Retinal pigment epithelial cell (primary cell): ENCODE results near the gene RNF43.

Experiments used
- DNase-seq: peaks from one replicate; pipeline ENCODE4 v3.0.0-alpha.2; 2010; ENCODE audit warnings: low read depth
- H3K4me3 ChIP-seq: 2 replicates; pipeline ENCODE4 v1.5.1; 2011; ENCODE audit warnings: mild to moderate bottlenecking, low read length, control low read depth, moderate library complexity
- TF ChIP-seq, protein P1 (sequence below): conservative IDR thresholded peaks from 2 replicates; pipeline ENCODE4 v1.5.1; 2011; ENCODE audit warnings: low read depth, low read length, control low read depth, inconsistent platforms

RNF43 gene

DNA sequence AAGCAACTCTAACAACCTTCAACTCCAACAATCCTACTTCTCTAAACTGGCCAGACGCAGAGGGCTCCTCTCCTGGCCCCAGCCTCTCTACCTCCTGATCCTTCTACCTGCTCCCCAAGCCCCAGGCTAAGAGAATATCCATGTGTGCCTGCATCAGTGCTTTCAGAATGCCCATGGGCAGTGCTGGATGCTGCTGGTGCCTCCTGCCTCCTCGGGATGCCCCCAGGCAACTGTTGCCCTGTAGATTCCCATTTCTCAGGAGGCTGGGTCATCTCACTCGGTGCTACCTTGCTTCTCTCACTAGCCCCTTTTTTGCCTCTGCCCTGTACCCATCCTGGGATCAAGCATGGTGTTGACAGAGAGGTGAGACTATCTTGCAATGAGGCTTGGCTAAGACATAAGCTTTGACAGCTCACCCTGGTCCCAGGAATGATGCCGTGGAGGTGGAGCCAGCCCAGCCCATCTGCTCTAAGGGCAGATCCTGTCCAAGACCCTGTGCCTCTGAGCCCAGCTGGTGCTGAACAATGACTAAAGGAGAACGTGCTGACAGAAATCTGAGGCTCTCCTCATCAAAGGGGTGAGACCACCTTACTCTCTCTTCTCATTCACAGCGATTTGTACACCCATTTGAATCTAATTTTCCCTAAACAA lies 45.9 kb downstream of the RNF43 start:
- no peak overlapping the region for H3K4me3 ChIP-seq
- TF ChIP-seq, protein P1, sequence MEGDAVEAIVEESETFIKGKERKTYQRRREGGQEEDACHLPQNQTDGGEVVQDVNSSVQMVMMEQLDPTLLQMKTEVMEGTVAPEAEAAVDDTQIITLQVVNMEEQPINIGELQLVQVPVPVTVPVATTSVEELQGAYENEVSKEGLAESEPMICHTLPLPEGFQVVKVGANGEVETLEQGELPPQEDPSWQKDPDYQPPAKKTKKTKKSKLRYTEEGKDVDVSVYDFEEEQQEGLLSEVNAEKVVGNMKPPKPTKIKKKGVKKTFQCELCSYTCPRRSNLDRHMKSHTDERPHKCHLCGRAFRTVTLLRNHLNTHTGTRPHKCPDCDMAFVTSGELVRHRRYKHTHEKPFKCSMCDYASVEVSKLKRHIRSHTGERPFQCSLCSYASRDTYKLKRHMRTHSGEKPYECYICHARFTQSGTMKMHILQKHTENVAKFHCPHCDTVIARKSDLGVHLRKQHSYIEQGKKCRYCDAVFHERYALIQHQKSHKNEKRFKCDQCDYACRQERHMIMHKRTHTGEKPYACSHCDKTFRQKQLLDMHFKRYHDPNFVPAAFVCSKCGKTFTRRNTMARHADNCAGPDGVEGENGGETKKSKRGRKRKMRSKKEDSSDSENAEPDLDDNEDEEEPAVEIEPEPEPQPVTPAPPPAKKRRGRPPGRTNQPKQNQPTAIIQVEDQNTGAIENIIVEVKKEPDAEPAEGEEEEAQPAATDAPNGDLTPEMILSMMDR, result no peak
- DNase-seq, result no peak

DNA sequence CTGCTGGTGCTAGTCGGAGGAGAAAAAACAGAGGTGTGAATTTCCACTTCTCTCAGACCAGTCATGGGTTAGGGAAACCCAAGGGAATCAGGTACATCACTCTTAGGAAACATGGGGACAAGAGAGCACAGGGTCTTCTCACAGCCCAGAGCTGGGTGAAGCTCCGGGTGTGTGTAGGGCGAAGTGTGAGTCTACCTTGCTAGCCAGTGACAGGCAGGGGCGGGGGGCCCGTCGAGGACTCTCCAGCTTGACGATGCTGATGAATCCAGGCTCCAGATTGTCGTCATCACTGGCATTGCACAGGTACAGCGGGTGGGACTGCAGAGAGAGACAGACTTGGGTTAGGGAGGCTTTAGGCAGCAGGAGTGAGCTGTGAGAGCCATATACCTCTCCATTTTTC lies 46.6 kb downstream of the RNF43 start:
- DNase-seq, result no peak
- TF ChIP-seq, protein P1, result no peak

DNA sequence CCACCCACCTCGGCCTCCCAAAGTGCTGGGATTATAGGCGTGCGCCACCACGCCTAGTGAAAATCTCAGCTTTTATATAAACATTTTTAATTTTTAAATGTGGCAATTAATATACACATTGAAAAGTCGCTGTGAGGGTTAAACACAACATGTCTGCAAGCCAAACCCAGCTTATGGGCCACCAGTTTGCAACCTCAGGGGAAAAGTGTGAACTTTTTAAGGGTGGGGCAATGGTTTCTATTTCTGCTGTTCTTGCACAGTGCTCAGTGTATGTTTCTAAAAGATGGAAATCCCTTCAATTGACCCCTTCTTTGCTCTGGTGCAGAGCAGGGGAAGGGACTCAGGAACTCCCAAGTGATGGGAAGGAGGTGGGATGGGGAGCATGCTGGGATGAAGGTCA lies 47.0 kb downstream of the RNF43 start:
- TF ChIP-seq, protein P1, result no peak
- H3K4me3 ChIP-seq, result no peak overlapping the region
- DNase-seq, result no peak

More for the DNA sequence above, 46.6 kb downstream of the RNF43 start:
- H3K4me3 ChIP-seq, result no peak overlapping the region

DNA sequence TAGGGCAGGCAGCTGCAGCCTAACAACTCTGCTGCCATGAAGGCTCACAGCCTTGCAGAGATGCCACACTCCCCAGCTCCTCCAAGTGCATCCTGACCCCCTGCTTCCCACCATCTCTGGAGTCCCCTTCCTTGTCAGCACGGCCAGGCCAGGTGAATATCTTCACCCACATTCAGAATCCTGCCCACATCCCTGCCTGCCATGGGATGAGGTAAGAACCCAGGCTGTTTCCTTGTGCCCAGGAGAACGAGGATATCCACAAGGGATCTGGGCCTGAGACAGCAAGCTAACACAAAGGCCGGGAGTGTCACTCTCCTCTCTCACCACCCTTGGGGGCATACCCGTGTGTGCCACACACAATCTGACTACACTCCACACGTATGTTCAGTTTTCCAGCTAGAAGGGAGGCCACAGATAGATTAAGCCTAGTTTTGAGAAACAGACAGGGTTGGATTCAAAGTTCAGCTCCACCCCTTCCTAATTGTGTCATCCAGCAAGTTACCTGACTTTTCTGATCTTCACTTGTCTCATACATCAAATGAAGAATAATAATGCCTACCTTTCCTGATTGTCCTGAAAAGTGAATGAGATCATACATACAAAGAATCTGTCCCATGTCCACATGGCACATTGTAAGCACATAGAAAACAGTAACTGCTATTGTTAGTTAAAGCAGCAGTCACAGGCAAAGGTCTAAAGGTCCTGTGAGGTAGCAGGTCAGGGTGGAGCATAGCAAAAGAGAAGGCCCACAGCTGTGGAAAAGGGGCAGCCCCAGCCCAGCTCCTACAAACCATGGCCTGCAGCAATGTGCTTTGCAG lies 47.9 kb downstream of the RNF43 start:
- DNase-seq, result no peak
- TF ChIP-seq, protein P1, result no peak
- H3K4me3 ChIP-seq, result no peak overlapping the region

DNA sequence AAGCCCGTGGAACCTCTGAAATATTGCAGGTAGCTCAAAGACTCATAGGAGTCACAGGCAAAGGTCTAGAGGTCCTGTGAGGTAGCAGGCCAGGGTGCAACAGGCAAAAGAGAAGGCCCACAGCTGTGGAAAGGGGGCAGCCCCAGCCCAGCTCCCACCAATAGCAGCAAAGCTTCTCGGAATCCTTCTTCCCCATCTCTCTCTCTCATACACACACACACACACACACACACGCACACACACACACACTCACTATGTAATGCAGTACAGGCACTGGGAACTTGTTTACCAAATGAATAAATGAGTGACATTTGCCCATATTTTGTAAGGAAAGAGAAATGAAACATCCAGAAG lies 48.5 kb downstream of the RNF43 start:
- DNase-seq, result no peak
- no peak overlapping the region for H3K4me3 ChIP-seq
- TF ChIP-seq, protein P1, result no peak
